H1 (cell line): ENCODE data around the gene MRTO4. TPM values are rescaled to one million over a fixed set of nuclear protein-coding genes. Genes with fewer than 3 reads are reported as not detected.

Experiments used
- EGR1 ChIP-seq: IDR thresholded peaks from 2 replicates; pipeline ENCODE4 v1.6.1; 2011; ENCODE audit warnings: low read depth, low read length, borderline replicate concordance
- KDM1A ChIP-seq: fragments of 200-600, 300-600 bp; sonication (generic); IDR thresholded peaks from 2 replicates; pipeline ENCODE4 v1.7.1; 2016; ENCODE audit warnings: mild to moderate bottlenecking, low read length, borderline replicate concordance
- polyA plus RNA-seq, 7 experiments: library from polyadenylated mRNA; depleted of rRNA in 3 of 7; stranded (reverse) in 5 of 7; unstranded in 2 of 7; fragments of >200 nt in 5 of 7; fragments of 200-250 nt in 2 of 7; gene quantifications; 1 replicate in 5 of 7; 2 replicates in 1 of 7; 4 replicates in 1 of 7; pipeline versions ENCODE4 v1.2.1 to v1.2.3, GENCODE V29; 2011 to 2013; ENCODE audit warnings: missing spikeins in 2 of 7, mixed read lengths in 2 of 7
- total RNA-seq: library from RNA; stranded (reverse); fragmentation: NEBNext Ultra II Directional; extraction: Animal tissue kit (Norgen Biotek cat#: 25700); gene quantifications from 2 replicates; pipeline ENCODE4 v1.2.1, GENCODE V29; 2021

The MRTO4 gene
- total and polyA plus RNA-seq, 2 of the 8 experiments (the other 6 are each of a cell fraction or from before 2014, with no cell fraction given): 36.9 to 64.3 TPM

- TF ChIP-seq KDM1A (no peak), EGR1 (no peak)
Measured at GRCh38 chr1:19287436-19288185, 36.0 kb downstream of the MRTO4 start (continued).
